ENCODE data around the gene SLF2.
"Not testable (repeated sequence)": the region's sequence is repeated elsewhere in the genome, so short reads cannot be mapped to it uniquely, and the experiment has no call there.

The SLF2 gene

GRCh38 chr10:100967332-100967731 is 54.6 kb downstream of the SLF2 start:
- DNase-seq, result no peak

- DNase-seq, result no peak
Measured at GRCh38 chr10:100968062-100968736, 55.4 kb downstream of the SLF2 start.

GRCh38 chr10:100968863-100969186 is 56.1 kb downstream of the SLF2 start:
- DNase-seq, result no peak

- DNase-seq, result no peak
Measured at GRCh38 chr10:100969187-100970075, 56.7 kb downstream of the SLF2 start, which contains the start of gene SEMA4G. Gene SEMA4G, plus strand, starts transcription at chr10:100969504. Its CDS starts 3,409 bp downstream, at chr10:100972913.

- DNase-seq, result no peak
Measured at GRCh38 chr10:100970076-100970913, 57.5 kb downstream of the SLF2 start.

GRCh38 chr10:100970914-100971811 is 58.4 kb downstream of the SLF2 start:
- DNase-seq, result no peak

- no peak for DNase-seq
Measured at GRCh38 chr10:100972115-100972903, 59.5 kb downstream of the SLF2 start.

GRCh38 chr10:100972904-100973535 is 60.3 kb downstream of the SLF2 start:
- DNase-seq, result no peak

GRCh38 chr10:100975397-100975796 is 62.6 kb downstream of the SLF2 start:
- DNase-seq, result not testable (repeated sequence)

- DNase-seq, result no peak
Measured at GRCh38 chr10:100976906-100977305, 64.1 kb downstream of the SLF2 start.

GRCh38 chr10:100977436-100977835 is 64.7 kb downstream of the SLF2 start:
- DNase-seq, result no peak

GRCh38 chr10:100978121-100978900 is 65.5 kb downstream of the SLF2 start:
- DNase-seq, result no peak

- no peak for DNase-seq
Measured at GRCh38 chr10:100978901-100979195, 66.1 kb downstream of the SLF2 start.

- no peak for DNase-seq
Measured at GRCh38 chr10:100979791-100980272, 67.1 kb downstream of the SLF2 start.

- DNase-seq, result no peak
Measured at GRCh38 chr10:100980311-100980710, 67.5 kb downstream of the SLF2 start.

GRCh38 chr10:100980711-100981110 is 67.9 kb downstream of the SLF2 start:
- DNase-seq, result no peak

- DNase-seq, result no peak
Measured at GRCh38 chr10:100981178-100981772, 68.5 kb downstream of the SLF2 start.

GRCh38 chr10:100982916-100983830 is 70.4 kb downstream of the SLF2 start:
- DNase-seq, result no peak
